Liver (tissue), 9 donors: Measurements from ENCODE around the gene CNTLN. TPM values are rescaled to one million over a fixed set of nuclear protein-coding genes. Genes with fewer than 3 reads are reported as not detected.

ENCODE experiments used
- DNase-seq: peaks from one replicate; pipeline ENCODE4 v3.0.0-alpha.2; 2017; ENCODE audit warnings: low spot score
- H3K27ac ChIP-seq, 2 donors: one replicate each; pipeline ENCODE4 v1.7.0; 2013; ENCODE audit warnings: inconsistent platforms in 2 of 2, low read length in 2 of 2, control low read depth in 1 of 2, low read depth in 1 of 2, mild to moderate bottlenecking in 1 of 2
- H3K27me3 ChIP-seq, 4 donors: one replicate each; pipeline versions ENCODE4 v1.6.1 to v1.7.0; 2013; ENCODE audit warnings: low read length in 3 of 4, inconsistent platforms in 1 of 4, mild to moderate bottlenecking in 1 of 4, moderate library complexity in 1 of 4; ENCODE audit not compliant: control insufficient read depth in 4 of 4, insufficient read depth in 4 of 4
- H3K36me3 ChIP-seq, 4 donors: one replicate each; pipeline versions ENCODE4 v1.6.1 to v1.7.0; 2013; ENCODE audit warnings: low read length in 3 of 4, mild to moderate bottlenecking in 3 of 4, low read depth in 1 of 4, moderate library complexity in 1 of 4; ENCODE audit not compliant: control insufficient read depth in 4 of 4, insufficient read depth in 3 of 4
- H3K4me1 ChIP-seq, 4 donors: one replicate each; pipeline versions ENCODE4 v1.6.1 to v1.7.0; 2013; ENCODE audit warnings: low read length in 3 of 4, mild to moderate bottlenecking in 3 of 4, moderate library complexity in 1 of 4; ENCODE audit not compliant: control insufficient read depth in 4 of 4, insufficient read depth in 4 of 4
- H3K4me3 ChIP-seq, 3 donors: one replicate each; pipeline versions ENCODE4 v1.6.1 to v1.7.0; 2013; ENCODE audit warnings: low read length in 3 of 3, control low read depth in 1 of 3, low read depth in 1 of 3, mild to moderate bottlenecking in 1 of 3
- H3K9ac ChIP-seq, 2 donors: one replicate each; pipeline ENCODE4 v1.7.0; 2013; ENCODE audit warnings: low read length in 2 of 2, mild to moderate bottlenecking in 2 of 2, moderate library complexity in 2 of 2, control low read depth in 1 of 2, low read depth in 1 of 2
- H3K9me3 ChIP-seq, 4 donors: one replicate each; pipeline versions ENCODE4 v1.6.1 to v1.7.0; 2013; ENCODE audit warnings: low read length in 3 of 4; ENCODE audit not compliant: control insufficient read depth in 4 of 4
- CTCF ChIP-seq: fragments of 150-350 bp; IDR thresholded peaks from 2 replicates; pipeline ENCODE4 v1.5.1; 2017; ENCODE audit warnings: improper control_type of control experiment, low read depth, low read length; ENCODE audit not compliant: missing input control
- EGR1 ChIP-seq, 2 donors: IDR thresholded peaks; 2 replicates each; pipeline ENCODE4 v1.6.1; 2016 to 2018; ENCODE audit warnings: antibody characterized with exemption in 2 of 2, low read depth in 2 of 2
- FOXA2 ChIP-seq: IDR thresholded peaks from 2 replicates; pipeline ENCODE4 v1.6.1; 2016; ENCODE audit warnings: antibody characterized with exemption
- HNF4G ChIP-seq: IDR thresholded peaks from 2 replicates; pipeline ENCODE4 v1.6.1; 2016; ENCODE audit warnings: antibody characterized with exemption
- JUND ChIP-seq, 2 donors: IDR thresholded peaks; 2 replicates each; pipeline ENCODE4 v1.6.1; 2016; ENCODE audit warnings: antibody characterized with exemption in 2 of 2
- RAD21 ChIP-seq, 2 donors: IDR thresholded peaks; 2 replicates each; pipeline ENCODE4 v1.6.1; 2016; ENCODE audit warnings: antibody characterized with exemption in 2 of 2, mild to moderate bottlenecking in 2 of 2
- RXRA ChIP-seq, 2 donors: IDR thresholded peaks; 2 replicates each; pipeline ENCODE4 v1.6.1; 2017 to 2018; ENCODE audit warnings: antibody characterized with exemption in 2 of 2, mild to moderate bottlenecking in 1 of 2
- YY1 ChIP-seq: IDR thresholded peaks from 2 replicates; pipeline ENCODE4 v1.6.1; 2016; ENCODE audit warnings: antibody characterized with exemption, mild to moderate bottlenecking
- ZBTB33 ChIP-seq: IDR thresholded peaks from 2 replicates; pipeline ENCODE4 v1.6.1; 2016; ENCODE audit warnings: antibody characterized with exemption
- WGBS: extraction: QIAGEN DNeasy Blood & Tissue Kit; methylation state at CpG from one replicate; pipeline ENCODE4 v1.1.7; 2013; 5-methylcytosine and 5-hydroxymethylcytosine counted together
- polyA plus RNA-seq, 2 donors: library from polyadenylated mRNA; stranded (reverse) in 1 of 2; unstranded in 1 of 2; fragments of 200-250 nt in 1 of 2; fragments of >200 nt in 1 of 2; fragmentation: Nextera tagmentation in 1 of 2; extraction: Ambion mirVana in 1 of 2; gene quantifications; one replicate each; pipeline versions ENCODE4 v1.2.1 to v1.2.3, GENCODE V29; 2013 to 2015
- total RNA-seq, 2 donors: library from RNA; depleted of rRNA; stranded (reverse); fragments of >200 nt; gene quantifications; one replicate each; pipeline ENCODE4 v1.2.3, GENCODE V29; 2014
- TF ChIP-seq, protein P1 (sequence below): IDR thresholded peaks from 2 replicates; pipeline ENCODE4 v1.6.1; 2016; ENCODE audit warnings: antibody characterized with exemption, mild to moderate bottlenecking
- TF ChIP-seq, protein P2 (sequence below): IDR thresholded peaks from 2 replicates; pipeline ENCODE4 v1.6.1; 2016; ENCODE audit warnings: antibody characterized with exemption
- donor health status: healthy.
- donor health status: healthy.
- donor health status: healthy.
- donor health status: healthy.
- donor health status: healthy.

Gene CNTLN
- total and polyA plus RNA-seq, 4 donors = 2.8 to 31.4 (median 11.0) TPM

GRCh38 chr9:17204611-17205152, 69.8 kb downstream of the CNTLN start (continued):
- TF ChIP-seq, protein P1, sequence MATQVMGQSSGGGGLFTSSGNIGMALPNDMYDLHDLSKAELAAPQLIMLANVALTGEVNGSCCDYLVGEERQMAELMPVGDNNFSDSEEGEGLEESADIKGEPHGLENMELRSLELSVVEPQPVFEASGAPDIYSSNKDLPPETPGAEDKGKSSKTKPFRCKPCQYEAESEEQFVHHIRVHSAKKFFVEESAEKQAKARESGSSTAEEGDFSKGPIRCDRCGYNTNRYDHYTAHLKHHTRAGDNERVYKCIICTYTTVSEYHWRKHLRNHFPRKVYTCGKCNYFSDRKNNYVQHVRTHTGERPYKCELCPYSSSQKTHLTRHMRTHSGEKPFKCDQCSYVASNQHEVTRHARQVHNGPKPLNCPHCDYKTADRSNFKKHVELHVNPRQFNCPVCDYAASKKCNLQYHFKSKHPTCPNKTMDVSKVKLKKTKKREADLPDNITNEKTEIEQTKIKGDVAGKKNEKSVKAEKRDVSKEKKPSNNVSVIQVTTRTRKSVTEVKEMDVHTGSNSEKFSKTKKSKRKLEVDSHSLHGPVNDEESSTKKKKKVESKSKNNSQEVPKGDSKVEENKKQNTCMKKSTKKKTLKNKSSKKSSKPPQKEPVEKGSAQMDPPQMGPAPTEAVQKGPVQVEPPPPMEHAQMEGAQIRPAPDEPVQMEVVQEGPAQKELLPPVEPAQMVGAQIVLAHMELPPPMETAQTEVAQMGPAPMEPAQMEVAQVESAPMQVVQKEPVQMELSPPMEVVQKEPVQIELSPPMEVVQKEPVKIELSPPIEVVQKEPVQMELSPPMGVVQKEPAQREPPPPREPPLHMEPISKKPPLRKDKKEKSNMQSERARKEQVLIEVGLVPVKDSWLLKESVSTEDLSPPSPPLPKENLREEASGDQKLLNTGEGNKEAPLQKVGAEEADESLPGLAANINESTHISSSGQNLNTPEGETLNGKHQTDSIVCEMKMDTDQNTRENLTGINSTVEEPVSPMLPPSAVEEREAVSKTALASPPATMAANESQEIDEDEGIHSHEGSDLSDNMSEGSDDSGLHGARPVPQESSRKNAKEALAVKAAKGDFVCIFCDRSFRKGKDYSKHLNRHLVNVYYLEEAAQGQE = no peak
- TF ChIP-seq FOXA2 (no peak), YY1 (no peak)

- no peak overlapping the region for H3K9ac ChIP-seq
- no peak overlapping the region for H3K27ac ChIP-seq
- H3K4me3 ChIP-seq = no peak overlapping the region
- DNase-seq = no peak
- H3K36me3 ChIP-seq = no peaks in the 10 kb centered on the region
- TF ChIP-seq, protein P2, sequence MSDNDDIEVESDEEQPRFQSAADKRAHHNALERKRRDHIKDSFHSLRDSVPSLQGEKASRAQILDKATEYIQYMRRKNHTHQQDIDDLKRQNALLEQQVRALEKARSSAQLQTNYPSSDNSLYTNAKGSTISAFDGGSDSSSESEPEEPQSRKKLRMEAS = no peak
- TF ChIP-seq ZBTB33 (no peak), FOXA2 (no peak)
- H3K4me1 ChIP-seq = peaks cover 0 to 6% (median 0%) of the 10 kb centered on the region in 4 donors
- H3K27me3 ChIP-seq = no peaks in the 10 kb centered on the region
- H3K9me3 ChIP-seq = no peaks in the 10 kb centered on the region
- WGBS = 73% methylated on average over 3 of the region's 3 CpGs
Observed at GRCh38 chr9:17216011-17216410, 81.2 kb downstream of the CNTLN start.

DNA sequence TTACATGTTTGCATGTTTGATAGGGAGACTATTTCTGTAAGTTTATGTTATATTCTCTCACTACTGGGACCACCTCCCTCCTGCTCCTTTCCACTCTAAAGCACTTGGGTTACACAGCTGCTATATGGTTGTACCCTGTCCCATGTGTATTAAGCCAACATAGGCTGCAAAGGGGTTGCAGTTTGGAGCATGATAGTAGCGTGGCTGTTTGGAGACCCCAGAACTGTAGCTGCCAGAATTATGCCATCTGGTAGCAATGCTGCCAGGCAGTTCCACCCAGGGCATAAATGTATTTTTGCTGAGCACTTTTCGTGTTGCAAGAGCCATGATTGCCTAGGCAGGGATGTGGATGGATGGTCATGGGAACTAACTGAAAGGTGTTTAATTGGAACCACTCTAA, 81.8 kb downstream of the CNTLN start:
- Histone ChIP-seq H3K36me3 (no peaks in the 10 kb centered on the region), H3K27me3 (no peaks in the 10 kb centered on the region), H3K4me1 (peaks cover 0 to 6% (median 0%) of the 10 kb centered on the region in 4 donors), H3K9ac (no peak overlapping the region), H3K9me3 (no peaks in the 10 kb centered on the region), H3K4me3 (no peak overlapping the region), H3K27ac (no peak overlapping the region)
- 91% methylated on average over 2 of the region's 2 CpGs for WGBS
- no peak for TF ChIP-seq EGR1 (IDR thresholded peaks at IDR 0.05; ENCODE audit: low read depth in 2 of 2)
- DNase-seq = no peak

GRCh38 chr9:17217272-17217671, 82.4 kb downstream of the CNTLN start:
- Histone ChIP-seq H3K9ac (no peak overlapping the region), H3K4me3 (no peak overlapping the region), H3K27ac (no peak overlapping the region), H3K4me1 (peaks cover 0 to 6% (median 0%) of the 10 kb centered on the region in 4 donors), H3K36me3 (no peaks in the 10 kb centered on the region), H3K27me3 (no peaks in the 10 kb centered on the region), H3K9me3 (no peaks in the 10 kb centered on the region)
- 88% methylated on average over 2 of the region's 2 CpGs for WGBS
- DNase-seq = no peak
- TF ChIP-seq, protein P1 = no peak
- TF ChIP-seq RAD21 (IDR thresholded peaks at IDR 0.05) (no peak), CTCF (no peak), ZBTB33 (no peak), RXRA (IDR thresholded peaks at IDR 0.05) (no peak), JUND (IDR thresholded peaks at IDR 0.05) (no peak), YY1 (no peak), HNF4G (no peak)
